Measurements from ENCODE around the gene BLVRA. TPM values are rescaled to one million over a fixed set of nuclear protein-coding genes. Genes with fewer than 3 reads are reported as not detected.

BLVRA gene
- total and polyA plus RNA-seq, 11 donors: 32.6 to 68.3 (median 44.1) TPM

DNA sequence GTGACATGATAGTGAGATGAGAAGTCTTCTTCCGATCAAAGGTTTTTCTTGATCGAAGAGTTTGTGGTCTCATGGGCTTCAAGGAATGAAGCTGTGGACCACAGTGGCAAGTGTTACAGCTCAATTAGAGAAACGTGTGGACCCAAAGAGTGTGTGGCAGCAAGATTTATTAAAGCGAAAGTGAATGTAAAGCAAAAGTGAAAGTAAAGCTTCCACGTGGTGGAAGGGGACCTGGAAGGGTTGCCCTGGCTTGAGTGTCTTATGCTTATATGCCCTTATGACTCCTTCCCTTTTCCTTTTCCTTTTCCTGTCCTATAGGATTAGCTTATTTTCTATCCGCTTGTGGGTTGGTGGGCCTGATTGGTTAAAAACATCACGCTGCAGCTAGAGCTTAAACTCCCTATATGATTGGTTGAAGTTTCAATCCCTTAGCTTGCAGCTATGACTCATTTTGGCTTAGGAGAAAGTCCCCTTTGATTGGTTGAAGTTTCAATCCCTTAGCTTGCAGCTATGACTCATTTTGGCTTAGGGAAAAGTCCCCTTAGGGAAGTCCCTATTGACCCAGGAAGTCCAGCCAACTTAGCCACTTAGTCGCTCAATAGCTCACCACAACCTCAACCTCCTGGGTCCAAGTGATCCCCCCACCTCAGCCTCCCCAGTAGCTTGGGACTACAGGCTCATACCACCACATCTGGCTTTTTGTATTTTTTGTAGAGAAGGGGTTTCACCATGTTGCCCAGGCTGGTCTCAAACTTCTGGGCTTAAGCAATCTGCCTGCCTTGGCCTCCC, 76.2 kb downstream of the BLVRA start:
- Histone ChIP-seq H3K27ac (peak overlapping the region in 1 of 12 donors; percentile 46), H3K36me3 (no peaks in the 10 kb centered on the region), H3K4me1 (peaks cover 0 to 21% (median 0%) of the 10 kb centered on the region in 12 donors), H3K9me3 (peaks cover 0 to 6% (median 0%) of the 10 kb centered on the region in 12 donors), H3K4me3 (peak overlapping the region in 9 of 12 donors; percentile 18 to 43 (median 35)), H3K27me3 (peaks cover 0 to 5% (median 0%) of the 10 kb centered on the region in 9 donors)
- 70 to 75% (median 73%) methylated on average over 8 of the region's 8 CpGs for WGBS, 4 donors
- DNase-seq (no peak), ATAC-seq (peak in 1 of 4 donors; percentile 34)
- TF ChIP-seq CTCF (IDR thresholded peaks at IDR 0.05) (no peak), POLR2A (IDR thresholded peaks at IDR 0.05) (no peak)
- intact Hi-C loops (cut with DNase I): loop anchor here (5.0 to 10.0 kb wide), 9 partner anchors 107 to 900 kb away; partner anchors contain the start of genes COA1 (in 8 of the 10), STK17A (in 4 of the 10), MRPL32 (in 1 of the 10) and PSMA2 (in 1 of the 10)

DNA sequence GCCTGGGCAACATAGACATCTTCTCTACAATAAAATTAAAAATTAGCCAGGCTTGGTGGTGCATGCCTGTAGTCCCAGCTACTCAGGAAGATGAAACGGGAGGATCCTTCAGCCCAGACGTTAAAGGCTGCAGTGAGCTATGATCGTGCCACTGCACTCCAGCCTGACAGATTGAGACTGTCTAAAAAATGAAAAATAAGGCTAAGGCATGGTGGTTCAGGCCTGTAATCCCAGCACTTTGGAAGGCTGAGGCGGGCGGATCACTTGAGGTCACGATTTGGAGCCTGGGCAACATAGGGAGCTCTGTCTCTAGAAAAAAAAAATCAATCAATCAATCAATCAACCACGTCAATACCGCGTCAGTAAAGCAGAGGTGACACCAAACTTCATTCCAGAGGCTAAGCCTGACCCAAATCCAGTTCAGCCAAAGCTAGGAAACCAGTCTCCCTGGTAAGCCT, 79.8 kb downstream of the BLVRA start:
- Histone ChIP-seq H3K9me3 (no peaks in the 10 kb centered on the region), H3K27me3 (peaks cover 0 to 9% (median 0%) of the 10 kb centered on the region in 9 donors), H3K27ac (no peak overlapping the region), H3K36me3 (no peaks in the 10 kb centered on the region), H3K4me1 (peaks cover 0 to 21% (median 0%) of the 10 kb centered on the region in 12 donors), H3K4me3 (peak overlapping the region in 4 of 12 donors; percentile 30 to 48 (median 36))
- DNase-seq (no peak), ATAC-seq (peak in 1 of 4 donors; percentile 22)
- 83 to 89% (median 87%) methylated on average over 9 of the region's 9 CpGs for WGBS, 4 donors
- no peak for TF ChIP-seq CTCF (IDR thresholded peaks at IDR 0.05)
- no peak for TF ChIP-seq POLR2A (IDR thresholded peaks at IDR 0.05)
- intact Hi-C loops (cut with DNase I): loop anchor here (2.0 to 10.0 kb wide), 11 partner anchors 111 to 903 kb away; partner anchors contain the start of genes STK17A (in 9 of the 10), COA1 (in 8 of the 10), MRPL32 (in 1 of the 10) and PSMA2 (in 1 of the 10)

DNA sequence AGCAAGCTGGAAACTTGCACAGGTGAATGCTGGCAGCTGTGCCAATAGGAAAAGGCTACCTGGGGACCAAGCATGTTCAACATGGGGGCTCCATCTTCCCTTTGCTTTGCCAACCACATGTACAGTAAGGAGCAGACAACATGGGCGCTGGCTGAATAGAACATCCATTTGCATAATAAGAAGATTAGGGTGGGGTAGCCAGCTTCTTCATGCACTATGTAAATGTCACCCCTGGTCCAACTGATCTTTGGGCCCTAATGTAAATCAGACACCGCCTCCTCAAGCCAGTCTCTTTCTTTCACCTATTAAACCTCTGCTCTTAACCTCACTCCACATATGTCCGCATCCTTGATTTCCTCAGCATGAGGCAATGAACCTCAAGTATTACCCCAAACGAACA, 84.8 kb downstream of the BLVRA start:
- H3K9me3 ChIP-seq: no peaks in the 10 kb centered on the region
- TF ChIP-seq CTCF (IDR thresholded peaks at IDR 0.05) (no peak), POLR2A (IDR thresholded peaks at IDR 0.05) (no peak)
- DNase-seq (no peak), ATAC-seq (no peak)
- no peaks in the 10 kb centered on the region for H3K36me3 ChIP-seq
- H3K27ac ChIP-seq: no peak overlapping the region
- WGBS, 4 donors: 83 to 97% (median 92%) methylated on average over 4 of the region's 4 CpGs
- no peak overlapping the region for H3K4me3 ChIP-seq
- intact Hi-C loops (cut with DNase I): loop anchor here in 2 of 10 donors (5.0 to 10.0 kb wide), 2 partner anchors 261 to 278 kb away; partner anchors contain the start of gene STK17A (in 1 of the 2)
- peaks cover 0 to 13% (median 0%) of the 10 kb centered on the region in 9 donors for H3K27me3 ChIP-seq
- H3K4me1 ChIP-seq: peaks cover 0 to 9% (median 0%) of the 10 kb centered on the region in 12 donors

DNA sequence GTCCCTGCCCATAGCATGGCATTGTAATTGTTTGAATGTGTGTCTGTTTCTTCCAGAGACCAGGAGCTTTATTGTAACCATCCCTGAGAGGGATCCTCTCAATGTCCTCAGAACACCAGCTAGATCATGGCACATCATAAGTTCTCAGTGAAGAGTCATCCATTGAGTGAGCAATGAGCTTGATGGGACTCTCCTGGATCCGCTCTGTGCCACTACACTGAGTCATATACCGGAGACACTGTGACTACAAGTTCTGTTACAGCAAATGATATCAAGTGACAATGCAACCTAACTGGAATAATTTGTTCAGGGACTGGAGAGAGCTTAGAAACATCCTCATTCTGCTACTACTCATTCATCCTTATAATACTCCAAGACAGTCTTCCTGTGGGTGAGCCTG, 85.8 kb downstream of the BLVRA start:
- DNase-seq (no peak), ATAC-seq (no peak)
- intact Hi-C loops (cut with DNase I): loop anchor here in 2 of 10 donors (5.0 to 10.0 kb wide), 2 partner anchors 262 to 279 kb away; partner anchors contain the start of gene STK17A (in 1 of the 2)
- TF ChIP-seq CTCF (IDR thresholded peaks at IDR 0.05) (no peak), POLR2A (IDR thresholded peaks at IDR 0.05) (no peak)
- peaks cover 0 to 3% (median 0%) of the 10 kb centered on the region in 12 donors for H3K4me1 ChIP-seq
- no peaks in the 10 kb centered on the region for H3K9me3 ChIP-seq
- 96 to 100% (median 97%) methylated on average over 2 of the region's 2 CpGs for WGBS, 4 donors
- no peak overlapping the region for H3K4me3 ChIP-seq
- H3K27ac ChIP-seq: no peak overlapping the region
- H3K36me3 ChIP-seq: no peaks in the 10 kb centered on the region
- peaks cover 0 to 13% (median 0%) of the 10 kb centered on the region in 9 donors for H3K27me3 ChIP-seq
